Neural crest cell (in vitro differentiated cells): ENCODE data around the gene MCM3. TPM values are rescaled to one million over a fixed set of nuclear protein-coding genes. Genes with fewer than 3 reads are reported as not detected.

Source experiments
- DNase-seq: peaks from one replicate; pipeline ENCODE4 v3.0.0; 2021; ENCODE audit warnings: low read depth, mixed read lengths, low spot score
- H3K27ac Mint-ChIP-seq: one replicate; pipeline ENCODE4 v1.8.0; 2021; ENCODE audit warnings: mild to moderate bottlenecking, mixed read lengths; ENCODE audit not compliant: unreplicated experiment
- H3K27me3 Mint-ChIP-seq: 2 replicates; pipeline ENCODE4 v1.8.0; 2021; ENCODE audit warnings: low read depth, mild to moderate bottlenecking, mixed read lengths
- H3K36me3 Mint-ChIP-seq: 2 replicates; pipeline ENCODE4 v1.8.0; 2021; ENCODE audit warnings: low read depth, mild to moderate bottlenecking, mixed read lengths
- H3K4me1 Mint-ChIP-seq: 2 replicates; pipeline ENCODE4 v1.8.0; 2021; ENCODE audit warnings: mixed read lengths
- H3K4me3 Mint-ChIP-seq: one replicate; pipeline ENCODE4 v1.8.0; 2021; ENCODE audit warnings: mild to moderate bottlenecking, mixed read lengths
- H3K9me3 Mint-ChIP-seq: 2 replicates; pipeline ENCODE4 v1.8.0; 2021; ENCODE audit warnings: mixed read lengths
- CTCF ChIP-seq: fragments of 200-600 bp; sonication (generic); conservative IDR thresholded peaks from 2 replicates; pipeline ENCODE4 v1.5.0; 2021; ENCODE audit warnings: antibody characterized with exemption, mild to moderate bottlenecking
- total RNA-seq: library from RNA; stranded (reverse); gene quantifications from 2 replicates; pipeline ENCODE4 v1.2.1, GENCODE V29; 2021

MCM3 gene
- total RNA-seq, 1 donor from 2014 or later = 211 TPM

- no peak for DNase-seq
- H3K4me1 Mint-ChIP-seq = peaks cover 8% of the 10 kb centered on the region
- TF ChIP-seq CTCF = no peak
- peaks cover 3% of the 10 kb centered on the region for H3K27me3 Mint-ChIP-seq
- H3K4me3 Mint-ChIP-seq = no peak overlapping the region
- no peak overlapping the region for H3K27ac Mint-ChIP-seq
- no peaks in the 10 kb centered on the region for H3K9me3 Mint-ChIP-seq
- H3K36me3 Mint-ChIP-seq = no peaks in the 10 kb centered on the region
These were observed 35.5 kb downstream of the MCM3 start for GRCh38 chr6:52249078-52249477.

- H3K27me3 Mint-ChIP-seq = no peaks in the 10 kb centered on the region
- no peak for DNase-seq
- H3K4me3 Mint-ChIP-seq = no peak overlapping the region
- H3K9me3 Mint-ChIP-seq = no peaks in the 10 kb centered on the region
- peaks cover 8% of the 10 kb centered on the region for H3K4me1 Mint-ChIP-seq
- H3K27ac Mint-ChIP-seq = no peak overlapping the region
- no peaks in the 10 kb centered on the region for H3K36me3 Mint-ChIP-seq
- TF ChIP-seq CTCF = no peak
These were observed 39.1 kb downstream of the MCM3 start for GRCh38 chr6:52245425-52245824.

- no peak for TF ChIP-seq CTCF
- no peak within 1 kb of the TSS for H3K27ac Mint-ChIP-seq
- H3K4me1 Mint-ChIP-seq = peaks cover 7% of the 10 kb centered on the region
- no peaks in the 10 kb centered on the region for H3K36me3 Mint-ChIP-seq
- no peaks in the 10 kb centered on the region for H3K9me3 Mint-ChIP-seq
- no peaks in the 10 kb centered on the region for H3K27me3 Mint-ChIP-seq
- no peak for DNase-seq
- no peak within 1 kb of the TSS for H3K4me3 Mint-ChIP-seq
These were observed 40.1 kb downstream of the MCM3 start, which contains the start of gene IL17F for GRCh38 chr6:52244400-52244799. IL17F (minus strand) TSS chr6:52244500; CDS start chr6:52244429, 71 bp downstream.

GRCh38 chr6:52243282-52243893 lies 41.2 kb downstream of the MCM3 start:
- Mint-ChIP-seq H3K27me3 (no peaks in the 10 kb centered on the region), H3K27ac (no peak overlapping the region), H3K36me3 (no peaks in the 10 kb centered on the region), H3K4me3 (no peak overlapping the region), H3K9me3 (no peaks in the 10 kb centered on the region), H3K4me1 (no peaks in the 10 kb centered on the region)
- no peak for TF ChIP-seq CTCF
- no peak for DNase-seq

- no peaks in the 10 kb centered on the region for H3K36me3 Mint-ChIP-seq
- H3K4me1 Mint-ChIP-seq = no peaks in the 10 kb centered on the region
- no peak for DNase-seq
- no peak overlapping the region for H3K4me3 Mint-ChIP-seq
- H3K27me3 Mint-ChIP-seq = no peaks in the 10 kb centered on the region
- H3K9me3 Mint-ChIP-seq = no peaks in the 10 kb centered on the region
- no peak overlapping the region for H3K27ac Mint-ChIP-seq
- no peak for TF ChIP-seq CTCF
These were observed 42.7 kb downstream of the MCM3 start for GRCh38 chr6:52241819-52242218.
